Measurements from ENCODE around the gene GRIA4.

Gene GRIA4

GRCh38 chr11:105693075-105693759 is 83.3 kb downstream of the GRIA4 start:
- no peaks in the 10 kb centered on the region for H3K4me1 Mint-ChIP-seq
- no peak for DNase-seq

GRCh38 chr11:105696000-105696399 is 86.1 kb downstream of the GRIA4 start:
- H3K36me3 Mint-ChIP-seq (ENCODE audit: low read depth), result no peaks in the 10 kb centered on the region
- no peaks in the 10 kb centered on the region for H3K4me1 Mint-ChIP-seq
- DNase-seq, result no peak
- no peak for TF ChIP-seq CTCF (IDR thresholded peaks at IDR 0.05)
- H3K27ac Mint-ChIP-seq, result no peak overlapping the region
- H3K4me3 Mint-ChIP-seq, result no peak overlapping the region
- H3K9me3 Mint-ChIP-seq, result no peaks in the 10 kb centered on the region
- H3K27me3 Mint-ChIP-seq (ENCODE audit: low read depth, poor library complexity), result peaks cover 7% of the 10 kb centered on the region

More at GRCh38 chr11:105693075-105693759, 83.3 kb downstream of the GRIA4 start:
- Mint-ChIP-seq H3K27ac (no peak overlapping the region), H3K27me3 (ENCODE audit: low read depth, poor library complexity) (peaks cover 4% of the 10 kb centered on the region), H3K36me3 (ENCODE audit: low read depth) (no peaks in the 10 kb centered on the region), H3K4me3 (no peak overlapping the region), H3K9me3 (no peaks in the 10 kb centered on the region)
- TF ChIP-seq CTCF (IDR thresholded peaks at IDR 0.05), result no peak

GRCh38 chr11:105697291-105697690 is 87.4 kb downstream of the GRIA4 start:
- TF ChIP-seq CTCF (IDR thresholded peaks at IDR 0.05), result no peak
- no peak overlapping the region for H3K4me3 Mint-ChIP-seq
- H3K9me3 Mint-ChIP-seq, result no peaks in the 10 kb centered on the region
- H3K36me3 Mint-ChIP-seq (ENCODE audit: low read depth), result no peaks in the 10 kb centered on the region
- H3K4me1 Mint-ChIP-seq, result no peaks in the 10 kb centered on the region
- H3K27ac Mint-ChIP-seq, result no peak overlapping the region
- no peak for DNase-seq
- peaks cover 7% of the 10 kb centered on the region for H3K27me3 Mint-ChIP-seq (ENCODE audit: low read depth, poor library complexity)

- Mint-ChIP-seq H3K27me3 (ENCODE audit: low read depth, poor library complexity) (peaks cover 7% of the 10 kb centered on the region), H3K4me3 (no peak overlapping the region), H3K36me3 (ENCODE audit: low read depth) (no peaks in the 10 kb centered on the region), H3K9me3 (no peaks in the 10 kb centered on the region), H3K27ac (no peak overlapping the region), H3K4me1 (no peaks in the 10 kb centered on the region)
- TF ChIP-seq CTCF (IDR thresholded peaks at IDR 0.05), result no peak
- no peak for DNase-seq
Measured at GRCh38 chr11:105699203-105699602, 89.3 kb downstream of the GRIA4 start.

GRCh38 chr11:105700271-105700670 is 90.4 kb downstream of the GRIA4 start:
- H3K4me3 Mint-ChIP-seq, result no peak overlapping the region
- no peak for TF ChIP-seq CTCF (IDR thresholded peaks at IDR 0.05)
- H3K27ac Mint-ChIP-seq, result no peak overlapping the region
- no peaks in the 10 kb centered on the region for H3K4me1 Mint-ChIP-seq
- H3K36me3 Mint-ChIP-seq (ENCODE audit: low read depth), result no peaks in the 10 kb centered on the region
- H3K9me3 Mint-ChIP-seq, result no peaks in the 10 kb centered on the region
- peaks cover 7% of the 10 kb centered on the region for H3K27me3 Mint-ChIP-seq (ENCODE audit: low read depth, poor library complexity)
- no peak for DNase-seq

- DNase-seq, result no peak
- Mint-ChIP-seq H3K9me3 (no peaks in the 10 kb centered on the region), H3K4me3 (no peak overlapping the region), H3K27me3 (ENCODE audit: low read depth, poor library complexity) (peaks cover 9% of the 10 kb centered on the region), H3K4me1 (no peaks in the 10 kb centered on the region), H3K36me3 (ENCODE audit: low read depth) (no peaks in the 10 kb centered on the region), H3K27ac (no peak overlapping the region)
- no peak for TF ChIP-seq CTCF (IDR thresholded peaks at IDR 0.05)
Measured at GRCh38 chr11:105701098-105701497, 91.2 kb downstream of the GRIA4 start.
